GM12873 (cell line): ENCODE data around the gene BAK1.

Experiments
- TF ChIP-seq, protein P1 (sequence below): IDR thresholded peaks from 2 replicates; pipeline ENCODE4 v1.5.1; 2012; ENCODE audit warnings: low read depth, mild to moderate bottlenecking, moderate library complexity, low read length, control low read depth; ENCODE audit not compliant: insufficient read depth; ENCODE audit errors: missing control alignments

BAK1 gene

DNA sequence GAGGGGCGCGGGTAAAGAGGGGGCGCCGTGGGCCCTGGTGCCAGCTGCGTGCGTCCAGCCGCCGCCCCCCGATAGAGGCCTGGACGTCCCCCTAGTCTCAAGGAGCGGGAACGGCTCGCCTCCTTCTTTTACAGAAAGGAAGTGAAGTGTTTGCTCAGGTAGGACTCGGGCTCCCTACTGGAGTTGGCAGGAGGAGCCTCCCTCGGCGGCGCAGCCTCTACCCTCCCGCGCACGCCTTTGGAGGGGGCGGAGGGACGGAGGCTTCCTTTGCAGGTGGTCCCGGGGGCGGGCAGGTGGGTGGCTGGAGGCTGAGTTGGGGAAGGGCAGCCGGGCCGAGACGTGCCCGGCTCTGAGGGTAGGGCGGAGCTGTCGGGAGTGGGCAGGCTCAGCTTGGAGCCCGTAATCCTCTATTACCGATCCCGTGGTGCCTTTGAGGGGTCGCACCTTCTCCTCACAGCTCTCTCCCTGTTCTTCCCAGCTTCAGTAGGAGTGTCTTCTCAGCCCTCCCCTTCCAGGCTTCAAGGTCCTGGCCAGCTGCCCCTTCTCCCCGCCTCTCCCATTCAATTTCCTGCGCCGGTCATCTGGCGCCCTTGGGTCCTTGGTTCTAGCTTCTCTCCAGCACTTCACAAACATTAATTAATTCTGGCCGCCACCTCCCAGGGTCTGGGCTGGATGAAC lies 41.8 kb upstream of the BAK1 start:
- TF ChIP-seq, protein P1, sequence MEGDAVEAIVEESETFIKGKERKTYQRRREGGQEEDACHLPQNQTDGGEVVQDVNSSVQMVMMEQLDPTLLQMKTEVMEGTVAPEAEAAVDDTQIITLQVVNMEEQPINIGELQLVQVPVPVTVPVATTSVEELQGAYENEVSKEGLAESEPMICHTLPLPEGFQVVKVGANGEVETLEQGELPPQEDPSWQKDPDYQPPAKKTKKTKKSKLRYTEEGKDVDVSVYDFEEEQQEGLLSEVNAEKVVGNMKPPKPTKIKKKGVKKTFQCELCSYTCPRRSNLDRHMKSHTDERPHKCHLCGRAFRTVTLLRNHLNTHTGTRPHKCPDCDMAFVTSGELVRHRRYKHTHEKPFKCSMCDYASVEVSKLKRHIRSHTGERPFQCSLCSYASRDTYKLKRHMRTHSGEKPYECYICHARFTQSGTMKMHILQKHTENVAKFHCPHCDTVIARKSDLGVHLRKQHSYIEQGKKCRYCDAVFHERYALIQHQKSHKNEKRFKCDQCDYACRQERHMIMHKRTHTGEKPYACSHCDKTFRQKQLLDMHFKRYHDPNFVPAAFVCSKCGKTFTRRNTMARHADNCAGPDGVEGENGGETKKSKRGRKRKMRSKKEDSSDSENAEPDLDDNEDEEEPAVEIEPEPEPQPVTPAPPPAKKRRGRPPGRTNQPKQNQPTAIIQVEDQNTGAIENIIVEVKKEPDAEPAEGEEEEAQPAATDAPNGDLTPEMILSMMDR, result no peak

DNA sequence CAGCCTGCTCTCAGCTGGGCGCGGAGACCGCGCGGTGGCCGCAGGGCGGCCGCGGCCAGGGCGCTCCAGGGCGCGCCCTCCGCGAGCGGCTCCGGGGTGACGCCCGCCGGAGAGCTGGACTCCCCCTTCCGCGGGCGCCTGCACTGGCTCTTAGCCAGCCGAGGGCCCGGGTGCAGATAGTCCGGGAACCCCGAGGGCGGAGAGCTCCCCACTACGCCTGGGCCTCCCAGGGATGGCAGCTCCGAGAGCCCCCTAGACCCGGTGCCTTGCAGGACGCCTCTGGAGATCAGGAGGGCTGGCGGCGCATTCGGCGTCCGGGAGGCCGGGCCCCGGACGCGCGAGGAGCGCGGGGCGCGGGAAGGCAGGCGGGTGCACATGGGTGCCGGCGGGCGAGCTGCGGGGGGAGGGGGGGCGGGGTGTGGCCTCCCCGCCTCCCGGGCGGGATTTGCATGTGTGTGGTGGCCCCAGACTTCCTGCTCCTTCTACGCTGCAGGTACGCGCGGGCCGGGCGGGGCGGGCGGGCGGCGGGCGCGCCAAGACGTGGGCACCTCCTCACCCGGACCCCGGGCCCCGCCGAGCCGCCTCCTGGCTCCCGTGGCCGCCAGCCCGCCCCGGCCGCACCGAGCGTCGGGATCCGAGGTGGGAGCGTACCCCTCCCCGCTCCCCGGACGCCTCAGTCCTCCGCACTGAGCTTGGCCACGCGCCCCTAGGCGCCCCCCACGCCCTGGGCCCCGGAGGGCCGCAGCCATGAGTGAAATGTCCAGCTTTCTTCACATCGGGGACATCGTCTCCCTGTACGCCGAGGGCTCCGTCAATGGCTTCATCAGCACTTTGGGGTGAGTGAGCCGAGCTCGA lies 41.0 kb upstream of the BAK1 start, which contains the start of gene ITPR3:
Gene ITPR3, plus strand, starts transcription at position 467 of the 855 bp plus-strand sequence. Its CDS starts 281 bp downstream, at position 748.
- TF ChIP-seq, protein P1, result no peak

DNA sequence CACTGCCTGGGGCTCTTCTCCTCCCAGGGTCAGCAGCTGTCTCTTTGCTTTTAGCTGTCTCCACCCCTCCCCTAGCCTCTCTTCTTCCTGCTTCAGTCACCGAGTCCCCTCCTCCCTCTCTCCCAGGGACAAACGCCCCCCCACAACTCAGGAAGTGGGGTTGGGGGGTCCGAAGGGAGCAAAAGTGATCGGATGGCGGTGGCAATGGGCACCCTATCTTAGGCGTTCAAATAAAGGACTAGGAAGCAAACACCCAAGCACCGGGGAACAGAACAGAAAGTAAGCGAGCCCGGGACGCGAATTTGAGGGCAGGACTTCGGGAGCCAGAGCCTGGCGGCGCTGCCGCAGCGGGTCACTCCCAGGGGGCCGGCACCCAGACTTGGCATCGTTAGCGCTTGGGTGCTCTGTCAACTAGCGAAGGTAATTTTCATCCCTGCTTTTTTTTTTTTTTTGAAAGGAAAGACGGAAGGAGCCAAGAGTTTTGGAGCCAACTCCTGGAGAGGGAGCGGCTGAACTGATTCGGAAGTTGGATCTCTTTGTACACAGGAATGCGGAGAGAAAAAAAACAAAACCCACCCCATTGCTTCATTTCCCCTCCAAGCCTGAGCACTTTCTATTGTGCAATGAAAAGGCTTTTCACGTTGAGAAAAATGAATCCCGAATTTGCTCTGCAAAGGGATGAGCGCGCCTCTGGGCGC lies 40.2 kb upstream of the BAK1 start:
- TF ChIP-seq, protein P1, result no peak

DNA sequence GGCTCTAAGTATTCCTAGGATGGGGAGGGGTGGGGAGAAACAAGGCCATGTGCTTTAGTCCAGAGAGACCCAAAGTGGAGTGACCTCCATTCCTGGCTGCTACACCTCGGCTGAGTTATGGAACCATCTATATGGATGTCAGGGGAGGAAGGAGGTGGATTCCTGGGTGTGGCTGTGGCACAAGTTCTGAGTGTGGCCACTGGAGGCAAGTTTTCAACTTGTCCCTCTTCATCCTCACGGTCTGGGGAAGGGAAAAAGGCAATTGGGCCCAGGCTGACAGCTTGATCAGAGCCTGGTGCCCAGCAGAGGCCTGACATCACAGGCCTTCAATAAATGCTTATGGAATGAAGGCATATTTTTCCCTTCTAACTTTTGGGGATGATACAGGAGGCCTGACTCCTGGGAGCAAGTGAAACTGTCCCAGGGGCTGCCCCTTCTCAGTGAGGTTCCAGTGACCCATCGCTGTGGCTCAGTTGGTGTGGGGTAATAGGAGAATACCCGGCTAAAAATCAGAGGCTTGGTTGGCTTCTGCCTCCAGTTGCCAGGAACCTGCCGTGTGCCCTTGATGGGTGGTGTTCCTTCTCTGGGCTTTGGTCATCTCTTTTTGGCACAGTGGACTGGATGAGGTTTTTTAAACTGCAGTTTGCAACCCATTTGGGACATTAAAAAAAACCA lies 39.2 kb upstream of the BAK1 start:
- TF ChIP-seq, protein P1, result peak; percentile 22

DNA sequence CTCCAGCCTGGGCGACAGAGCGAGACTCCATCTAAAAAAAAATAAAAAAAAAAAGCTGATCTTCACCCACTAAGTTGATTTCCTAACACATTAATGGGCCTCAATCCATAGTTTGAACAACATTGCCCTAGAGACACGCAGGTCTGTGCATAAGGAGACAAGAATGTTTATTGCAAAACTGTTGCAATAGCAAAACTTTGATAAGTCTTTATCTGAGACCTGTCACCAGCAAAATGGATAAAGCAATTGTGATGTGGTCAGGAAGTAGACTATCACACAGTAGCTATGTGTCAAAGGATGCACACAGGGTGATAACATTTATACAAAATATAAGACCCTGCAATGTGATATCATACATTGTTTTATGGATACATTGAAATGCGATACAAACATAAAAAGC lies 36.8 kb upstream of the BAK1 start:
- TF ChIP-seq, protein P1, result no peak

DNA sequence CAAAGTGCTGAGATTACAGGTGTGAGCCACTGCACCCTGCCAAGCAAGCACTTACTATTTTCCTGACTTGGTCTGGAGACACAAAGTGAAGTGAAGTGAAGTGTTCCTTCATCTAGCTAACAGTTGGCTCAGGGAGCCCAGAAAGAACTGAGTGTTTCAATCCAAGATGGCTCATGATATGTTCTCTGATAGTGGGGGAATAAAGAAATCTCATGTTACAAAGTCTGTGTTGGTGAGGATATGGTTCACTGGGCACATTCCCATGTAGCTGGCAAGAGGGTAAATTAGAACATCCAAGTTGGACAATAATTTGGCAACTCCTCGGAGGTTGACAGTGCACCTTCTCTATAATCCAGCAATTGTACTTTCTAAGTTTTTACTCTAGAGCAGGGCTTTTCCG lies 36.0 kb upstream of the BAK1 start:
- TF ChIP-seq, protein P1, result no peak
